Activated T-cell treated with anti-CD3 and anti-CD28 coated beads, Interleukin-2, amount 50 U/mL, for 4 hours (primary cell): Measurements from ENCODE around the gene CCSER1. TPM values are rescaled to one million over a fixed set of nuclear protein-coding genes. Genes with fewer than 3 reads are reported as not detected.
"Not testable (repeated sequence)": the region's sequence is repeated elsewhere in the genome, so short reads cannot be mapped to it uniquely, and the experiment has no call there.

Source experiments
- ATAC-seq, 2 donors: fragments of 200-7000 bp; cut with Tn5 transposase; one replicate each; pipeline ENCODE4 v1.10.0; 2021
- DNase-seq: peaks from one replicate; pipeline ENCODE4 v3.0.0-alpha.2; 2020
- H3K27me3 Mint-ChIP-seq: one replicate; pipeline ENCODE4 v1.8.0; 2021; ENCODE audit warnings: low read depth, mixed read lengths
- H3K36me3 Mint-ChIP-seq: one replicate; pipeline ENCODE4 v1.8.0; 2022; ENCODE audit warnings: mixed read lengths; ENCODE audit not compliant: insufficient read depth
- H3K4me1 Mint-ChIP-seq: one replicate; pipeline ENCODE4 v1.8.0; 2021; ENCODE audit warnings: low read depth, mixed read lengths
- H3K4me3 Mint-ChIP-seq: one replicate; pipeline ENCODE4 v1.8.0; 2021; ENCODE audit warnings: mild to moderate bottlenecking, moderate library complexity, mixed read lengths
- H3K9me3 Mint-ChIP-seq: one replicate; pipeline ENCODE4 v1.8.0; 2021; ENCODE audit warnings: mixed read lengths
- total RNA-seq, 3 donors: library from RNA; stranded (reverse); gene quantifications; one replicate each; pipeline ENCODE4 v1.2.1, GENCODE V29; 2021

The CCSER1 gene
- total RNA-seq, 3 donors from 2014 or later: 0.10 to 0.16 TPM; not detected in 1

DNA sequence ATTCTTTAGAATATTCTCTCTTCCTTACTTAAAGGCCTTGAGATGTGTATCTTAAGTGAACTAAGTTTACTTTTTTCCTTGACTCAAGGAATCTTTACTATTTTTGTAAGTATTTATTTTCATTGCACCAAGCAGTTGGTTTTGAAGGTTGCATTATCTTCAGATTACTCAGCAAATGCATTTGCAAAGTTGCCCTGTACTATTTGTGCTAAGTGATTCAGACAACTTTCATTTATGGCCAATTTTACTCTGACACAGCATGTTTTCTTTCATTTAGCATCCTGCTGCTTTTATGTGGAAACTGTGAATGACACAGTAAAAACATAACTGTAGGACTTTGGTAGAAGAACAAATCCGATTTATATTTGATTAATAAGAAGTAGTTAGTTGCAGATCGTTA is 191.0 kb downstream of the CCSER1 start:
- Mint-ChIP-seq H3K36me3 (no peaks in the 10 kb centered on the region), H3K4me1 (no peaks in the 10 kb centered on the region), H3K9me3 (no peaks in the 10 kb centered on the region), H3K27me3 (no peaks in the 10 kb centered on the region), H3K4me3 (no peak overlapping the region)
- no peak for DNase-seq
- no peak for ATAC-seq

DNA sequence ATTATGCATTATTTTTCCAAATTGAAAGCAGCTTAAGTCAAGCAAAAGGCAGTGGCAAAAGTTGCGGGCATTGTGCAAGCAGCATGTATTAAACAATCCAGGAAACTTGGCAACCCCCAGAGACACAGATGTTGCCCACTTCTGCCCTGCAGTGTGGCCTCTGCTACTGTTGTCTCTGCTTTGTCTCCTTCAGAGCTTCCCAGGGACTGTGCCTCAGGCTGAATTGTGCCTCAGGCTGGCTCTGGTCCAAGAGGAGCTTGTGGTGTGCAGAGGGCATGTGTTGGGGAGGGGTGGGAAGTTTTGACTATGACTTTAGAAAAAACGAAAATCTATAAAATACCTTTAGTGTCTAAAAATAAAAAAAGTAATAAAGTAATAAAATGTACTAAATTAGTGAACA is 201.4 kb downstream of the CCSER1 start:
- no peaks in the 10 kb centered on the region for H3K27me3 Mint-ChIP-seq
- H3K36me3 Mint-ChIP-seq: no peaks in the 10 kb centered on the region
- no peaks in the 10 kb centered on the region for H3K9me3 Mint-ChIP-seq
- H3K4me1 Mint-ChIP-seq: no peaks in the 10 kb centered on the region
- no peak for ATAC-seq
- no peak overlapping the region for H3K4me3 Mint-ChIP-seq
- no peak for DNase-seq

DNA sequence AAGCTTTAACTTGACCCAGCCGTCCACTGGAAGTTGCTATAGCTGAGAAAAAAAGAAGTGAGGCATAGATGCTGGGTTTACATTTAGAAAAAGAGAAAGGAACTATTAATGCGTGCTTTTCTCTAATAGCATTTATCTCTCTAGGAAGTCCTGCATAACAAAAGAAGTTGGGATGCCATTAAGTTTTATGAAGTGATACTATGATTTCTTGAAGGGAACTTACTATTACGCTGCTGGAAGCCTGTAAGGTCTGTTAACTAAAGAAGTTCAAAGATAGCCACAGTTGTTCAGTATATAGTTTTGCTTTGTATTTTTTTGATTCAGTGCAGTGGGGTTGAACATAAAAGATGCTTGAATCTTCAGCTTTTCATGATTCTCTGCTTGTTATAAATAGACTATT is 203.4 kb downstream of the CCSER1 start:
- H3K36me3 Mint-ChIP-seq: no peaks in the 10 kb centered on the region
- no peaks in the 10 kb centered on the region for H3K9me3 Mint-ChIP-seq
- ATAC-seq: no peak
- no peaks in the 10 kb centered on the region for H3K4me1 Mint-ChIP-seq
- H3K4me3 Mint-ChIP-seq: no peak overlapping the region
- DNase-seq: no peak
- no peaks in the 10 kb centered on the region for H3K27me3 Mint-ChIP-seq

DNA sequence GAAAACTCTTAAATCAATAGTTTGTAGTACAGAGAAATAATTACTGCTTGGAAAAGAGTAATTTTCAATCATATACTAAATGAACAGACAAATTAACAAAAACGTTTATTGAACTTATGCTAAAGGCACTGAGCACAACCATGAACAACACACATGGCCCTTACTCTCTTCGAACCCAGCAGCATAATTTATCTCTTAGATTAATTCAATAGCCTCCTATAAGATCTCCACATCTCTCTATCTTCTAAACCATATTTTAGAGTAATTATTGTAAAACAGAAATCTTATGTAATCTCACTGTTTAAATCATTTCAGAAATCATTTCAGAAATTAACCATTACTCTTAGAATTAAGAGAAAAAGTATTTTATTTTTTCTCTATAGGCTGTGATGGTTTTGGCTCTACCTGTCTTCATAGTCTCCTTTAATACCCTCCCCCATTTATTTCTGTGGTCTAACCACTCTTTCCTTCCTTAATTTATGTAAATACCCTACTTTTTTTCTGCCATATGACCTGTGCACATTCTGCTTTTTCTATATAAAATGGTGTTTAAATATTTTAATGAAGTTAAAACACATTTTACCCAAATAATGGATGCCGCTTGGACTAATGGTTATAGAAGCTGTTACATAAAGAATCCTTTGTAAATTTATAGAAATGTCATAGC is 218.5 kb downstream of the CCSER1 start:
- no peak for ATAC-seq

DNA sequence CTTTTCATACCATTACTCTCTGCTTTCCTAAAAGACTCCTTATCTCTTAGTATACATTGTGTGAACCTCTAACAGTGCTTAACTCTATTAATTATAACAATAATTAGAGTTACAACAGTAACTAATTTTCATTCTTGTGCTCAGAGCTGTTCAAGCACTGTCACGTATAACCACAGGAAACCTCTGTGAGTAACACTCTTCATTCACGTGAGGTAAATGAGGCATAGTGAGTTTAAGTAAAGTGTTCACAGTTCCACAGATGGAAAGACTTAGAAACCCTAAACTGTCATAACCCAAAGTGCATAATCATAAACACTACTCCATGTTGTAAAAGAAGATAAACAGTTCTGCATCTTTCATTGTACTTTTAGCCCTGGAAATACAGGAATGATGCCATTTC is 222.4 kb downstream of the CCSER1 start:
- DNase-seq: no peak
- no peaks in the 10 kb centered on the region for H3K9me3 Mint-ChIP-seq
- no peak overlapping the region for H3K4me3 Mint-ChIP-seq
- H3K36me3 Mint-ChIP-seq: no peaks in the 10 kb centered on the region
- no peak for ATAC-seq
- H3K4me1 Mint-ChIP-seq: no peaks in the 10 kb centered on the region
- H3K27me3 Mint-ChIP-seq: no peaks in the 10 kb centered on the region

More for the DNA sequence above, 218.5 kb downstream of the CCSER1 start:
- Mint-ChIP-seq H3K4me1 (no peaks in the 10 kb centered on the region), H3K9me3 (no peaks in the 10 kb centered on the region), H3K4me3 (no peak overlapping the region), H3K27me3 (no peaks in the 10 kb centered on the region), H3K36me3 (no peaks in the 10 kb centered on the region)
- no peak for DNase-seq

DNA sequence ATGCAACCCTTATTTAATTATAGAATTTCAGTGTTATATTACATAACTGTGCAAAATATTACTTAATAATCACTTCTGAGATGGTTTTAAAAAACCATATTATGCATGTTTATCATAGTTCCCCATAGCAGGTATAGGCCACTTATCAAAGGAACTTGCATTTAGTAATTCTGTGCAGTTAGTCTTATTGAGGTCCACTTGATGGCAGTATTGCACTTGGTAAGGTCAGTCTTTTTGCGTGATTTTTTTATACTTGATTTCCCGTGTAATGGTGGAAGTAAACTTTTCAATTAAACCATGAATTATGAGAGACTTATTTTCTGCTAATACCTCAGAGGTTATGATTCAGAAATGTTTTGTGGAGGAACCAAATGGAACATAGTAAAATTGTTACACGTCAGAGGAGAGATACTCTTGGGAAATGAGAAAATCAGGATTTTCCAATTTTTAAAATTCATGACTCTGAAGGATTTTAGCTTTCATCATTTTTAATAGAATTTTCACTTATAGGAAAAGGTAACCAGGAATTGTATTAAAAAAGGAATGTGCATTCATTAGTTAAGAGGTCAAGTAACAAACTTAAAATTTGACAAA is 230.0 kb downstream of the CCSER1 start:
- H3K36me3 Mint-ChIP-seq: no peaks in the 10 kb centered on the region
- ATAC-seq (no peak), DNase-seq (no peak)
- no peaks in the 10 kb centered on the region for H3K4me1 Mint-ChIP-seq
- H3K9me3 Mint-ChIP-seq: no peaks in the 10 kb centered on the region
- no peak overlapping the region for H3K4me3 Mint-ChIP-seq
- H3K27me3 Mint-ChIP-seq: no peaks in the 10 kb centered on the region

DNA sequence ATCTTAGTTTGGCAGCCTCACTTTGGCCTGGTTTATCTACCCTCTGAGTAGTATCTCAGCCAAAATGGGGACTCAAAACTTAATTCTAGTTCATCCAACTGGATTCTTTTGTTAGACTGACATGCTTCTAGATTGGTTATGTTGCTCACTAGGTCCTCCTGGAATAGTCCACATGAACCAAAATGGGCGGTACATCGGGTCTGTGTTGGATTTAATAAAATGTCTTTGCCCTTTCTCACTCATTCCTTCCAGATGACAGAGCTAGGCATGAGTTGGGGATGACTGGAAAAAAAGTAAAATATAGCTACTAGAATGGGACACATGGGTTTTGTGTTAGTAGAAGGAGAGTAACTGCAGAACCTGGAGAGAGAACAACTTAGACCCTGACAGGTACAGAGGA is 247.9 kb downstream of the CCSER1 start:
- no peaks in the 10 kb centered on the region for H3K27me3 Mint-ChIP-seq
- DNase-seq (no peak), ATAC-seq (no peak)
- no peaks in the 10 kb centered on the region for H3K36me3 Mint-ChIP-seq
- no peaks in the 10 kb centered on the region for H3K4me1 Mint-ChIP-seq
- H3K9me3 Mint-ChIP-seq: no peaks in the 10 kb centered on the region
- no peak overlapping the region for H3K4me3 Mint-ChIP-seq

DNA sequence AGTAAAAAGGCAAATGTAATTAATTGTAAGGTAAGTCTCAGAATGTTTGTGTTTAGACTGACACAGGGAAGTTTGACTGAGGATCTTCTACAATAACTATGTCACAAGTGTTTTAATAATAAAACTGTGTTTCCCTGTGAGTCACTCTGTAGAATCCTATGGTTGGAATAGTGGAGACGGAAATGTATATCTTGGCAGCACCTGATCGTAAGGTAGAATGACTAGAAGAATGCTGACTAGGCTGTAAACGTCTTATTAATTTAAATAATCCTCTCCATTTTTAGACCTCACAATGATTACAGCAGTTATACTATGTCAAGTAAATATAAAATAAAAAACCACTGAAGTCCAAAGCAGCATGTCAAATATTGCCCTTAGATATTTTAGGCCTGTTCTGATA is 266.0 kb downstream of the CCSER1 start:
- Mint-ChIP-seq H3K4me3 (no peak overlapping the region), H3K9me3 (no peaks in the 10 kb centered on the region), H3K36me3 (no peaks in the 10 kb centered on the region), H3K4me1 (no peaks in the 10 kb centered on the region), H3K27me3 (no peaks in the 10 kb centered on the region)
- ATAC-seq: no peak
- no peak for DNase-seq

DNA sequence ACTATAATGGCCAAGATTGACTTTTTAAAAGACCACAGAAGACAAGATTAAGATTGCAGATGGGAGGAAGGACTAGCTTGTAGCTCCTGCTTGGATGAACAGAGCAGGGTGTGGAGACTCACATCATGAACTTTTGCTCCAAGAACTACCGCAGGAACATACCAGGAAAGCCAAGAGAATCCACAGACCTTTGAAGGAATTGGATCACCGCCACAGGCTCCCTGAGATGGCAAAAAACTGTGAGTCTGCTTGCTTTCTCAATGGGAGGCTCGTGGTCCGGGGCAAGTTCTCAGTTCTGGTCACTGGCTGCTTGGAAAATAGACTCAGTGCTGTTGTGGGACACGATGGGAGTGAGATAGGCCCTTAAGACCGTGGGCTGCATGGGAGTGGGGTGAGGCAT is 276.6 kb downstream of the CCSER1 start:
- Mint-ChIP-seq H3K4me1 (no peaks in the 10 kb centered on the region), H3K9me3 (peaks cover 2% of the 10 kb centered on the region), H3K4me3 (no peak overlapping the region), H3K27me3 (no peaks in the 10 kb centered on the region), H3K36me3 (no peaks in the 10 kb centered on the region)
- ATAC-seq (no peak), DNase-seq (no peak)

DNA sequence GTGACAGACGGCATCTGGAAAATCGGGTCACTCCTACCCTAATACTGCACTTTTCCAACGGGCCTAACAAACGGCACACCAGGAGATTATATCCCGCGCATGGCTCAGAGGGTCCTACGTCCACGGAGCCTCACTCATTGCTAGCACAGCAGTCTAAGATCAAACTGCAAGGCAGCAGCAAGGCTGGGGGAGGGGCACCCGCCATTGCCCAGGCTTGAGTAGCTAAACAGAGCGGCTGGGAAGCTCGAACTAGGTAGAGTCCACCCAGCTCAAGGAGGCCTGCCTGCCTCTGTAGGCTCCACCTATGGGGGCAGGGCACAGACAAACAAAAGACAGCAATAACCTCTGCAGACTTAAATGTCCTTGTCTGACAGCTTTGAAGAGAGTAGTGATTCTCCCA is 280.7 kb downstream of the CCSER1 start:
- not testable (repeated sequence) for ATAC-seq, H3K36me3 Mint-ChIP-seq, DNase-seq, H3K27me3 Mint-ChIP-seq, H3K4me3 Mint-ChIP-seq, H3K9me3 Mint-ChIP-seq, H3K4me1 Mint-ChIP-seq

DNA sequence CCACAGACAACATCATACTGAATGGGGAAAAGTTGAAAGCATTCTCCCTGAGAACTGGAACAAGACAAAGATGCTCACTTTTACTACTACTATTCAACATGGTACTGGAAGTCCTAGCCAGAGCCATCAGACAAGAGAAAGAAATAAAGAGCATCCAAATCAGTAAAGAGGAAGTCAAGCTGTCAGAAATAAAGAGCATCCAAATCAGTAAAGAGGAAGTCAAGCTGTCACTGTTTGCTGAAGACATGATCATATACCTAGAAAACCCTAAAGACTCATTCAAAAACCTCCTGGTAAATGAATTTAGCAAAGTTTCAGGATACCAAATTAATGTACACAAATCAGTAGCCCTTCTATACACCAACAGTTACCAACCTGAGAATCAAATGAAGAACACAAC is 285.6 kb downstream of the CCSER1 start:
- not testable (repeated sequence) for DNase-seq, ATAC-seq, H3K36me3 Mint-ChIP-seq, H3K4me1 Mint-ChIP-seq, H3K4me3 Mint-ChIP-seq, H3K27me3 Mint-ChIP-seq
- peaks cover 11% of the 10 kb centered on the region for H3K9me3 Mint-ChIP-seq

DNA sequence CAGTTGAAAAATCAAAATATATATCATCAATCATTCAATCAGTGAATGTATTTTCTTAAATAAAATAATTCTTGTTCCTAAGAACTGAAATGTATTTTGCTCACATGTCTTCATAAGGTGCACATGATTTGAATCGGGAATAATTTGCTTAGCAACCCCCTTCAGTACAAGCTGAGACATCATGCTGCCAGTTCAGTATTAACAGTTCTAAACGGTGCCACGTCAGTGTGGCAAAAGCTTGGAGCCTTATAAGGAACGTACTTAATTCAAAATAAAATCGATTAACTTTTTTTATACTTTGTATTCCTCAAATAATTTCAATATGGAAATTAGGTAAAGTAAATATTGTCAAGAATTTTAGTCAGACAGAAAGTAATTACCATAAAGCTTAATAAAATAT is 287.9 kb downstream of the CCSER1 start:
- H3K27me3 Mint-ChIP-seq: no peaks in the 10 kb centered on the region
- no peaks in the 10 kb centered on the region for H3K36me3 Mint-ChIP-seq
- DNase-seq: no peak
- no peak for ATAC-seq
- H3K4me1 Mint-ChIP-seq: no peaks in the 10 kb centered on the region
- H3K4me3 Mint-ChIP-seq: no peak overlapping the region
- H3K9me3 Mint-ChIP-seq: peaks cover 8% of the 10 kb centered on the region

DNA sequence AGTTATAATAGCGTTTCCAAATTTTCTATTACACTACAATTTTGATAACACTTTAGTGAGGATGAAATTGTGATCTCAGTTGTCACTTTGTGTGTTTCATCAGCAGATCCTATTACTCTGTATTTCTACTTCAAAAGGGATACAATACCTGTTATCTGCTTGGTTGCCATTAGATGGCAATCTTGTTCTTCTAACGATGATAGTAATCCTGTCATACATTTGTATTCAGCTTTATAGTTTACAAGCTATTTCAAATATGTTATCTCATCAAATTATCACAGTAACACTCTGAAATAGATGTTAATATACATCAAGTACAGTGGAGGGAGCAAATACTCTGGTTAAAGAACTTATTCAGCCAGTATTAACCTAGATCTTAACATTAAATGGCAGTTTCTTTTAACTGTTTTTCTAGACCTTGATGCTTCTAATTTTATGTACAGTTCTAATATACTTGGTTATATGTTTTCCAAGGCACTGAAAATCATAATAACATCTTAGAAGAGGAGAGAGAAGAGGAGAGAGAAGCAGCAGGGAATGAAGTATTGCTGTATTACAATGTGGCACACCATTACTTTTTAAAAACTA is 292.0 kb downstream of the CCSER1 start:
- Mint-ChIP-seq H3K4me1 (no peaks in the 10 kb centered on the region), H3K4me3 (no peak overlapping the region), H3K9me3 (no peaks in the 10 kb centered on the region), H3K27me3 (no peaks in the 10 kb centered on the region), H3K36me3 (no peaks in the 10 kb centered on the region)
- DNase-seq: no peak
- ATAC-seq: no peak

DNA sequence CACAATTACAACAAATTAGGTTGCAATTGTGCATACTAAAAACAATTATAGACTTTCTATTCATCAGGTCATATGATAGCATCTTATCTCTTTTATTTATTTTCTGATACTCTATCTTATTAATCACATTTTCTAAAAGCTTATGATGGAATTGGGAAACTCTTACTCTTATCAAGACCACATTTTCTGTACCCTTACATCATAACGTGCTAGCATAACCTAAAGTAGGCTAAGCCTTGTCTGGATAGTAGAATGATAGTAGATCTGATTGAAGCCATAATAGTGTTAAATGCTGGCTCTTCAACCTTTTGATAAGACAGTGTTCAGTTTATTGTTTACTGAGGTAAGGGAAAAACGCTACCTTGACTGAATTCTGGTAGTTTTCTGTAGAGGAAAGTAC is 294.0 kb downstream of the CCSER1 start:
- no peaks in the 10 kb centered on the region for H3K36me3 Mint-ChIP-seq
- H3K27me3 Mint-ChIP-seq: no peaks in the 10 kb centered on the region
- no peaks in the 10 kb centered on the region for H3K9me3 Mint-ChIP-seq
- ATAC-seq (no peak), DNase-seq (no peak)
- no peak overlapping the region for H3K4me3 Mint-ChIP-seq
- H3K4me1 Mint-ChIP-seq: no peaks in the 10 kb centered on the region

DNA sequence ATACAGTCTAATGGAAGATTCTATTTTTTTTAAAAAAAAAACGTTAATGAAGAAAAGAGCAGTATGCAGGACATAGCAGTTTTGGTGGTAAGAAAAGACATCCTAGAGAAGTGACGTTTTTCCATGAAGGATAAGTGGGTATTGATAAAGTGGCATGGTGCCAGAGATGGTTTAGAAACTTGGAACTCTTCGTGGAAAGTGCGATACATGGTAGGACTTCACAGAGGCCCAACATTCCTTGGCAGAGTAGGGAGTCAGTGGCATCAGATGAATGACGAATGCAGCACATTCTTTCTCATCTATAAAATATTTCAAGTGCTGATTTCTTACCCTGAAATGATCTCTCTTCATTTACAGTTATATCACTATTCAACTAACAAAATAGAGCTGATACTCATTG is 298.7 kb downstream of the CCSER1 start:
- no peak for ATAC-seq
- Mint-ChIP-seq H3K27me3 (no peaks in the 10 kb centered on the region), H3K4me1 (no peaks in the 10 kb centered on the region), H3K4me3 (no peak overlapping the region), H3K36me3 (no peaks in the 10 kb centered on the region), H3K9me3 (no peaks in the 10 kb centered on the region)
- DNase-seq: no peak
